Body of pancreas (tissue), 4 donors: ENCODE data around the gene XPR1. TPM values are rescaled to one million over a fixed set of nuclear protein-coding genes. Genes with fewer than 3 reads are reported as not detected.
A peak's percentile ranks its signal among the peaks of the same experiment; 100 is the strongest.
"Not testable (repeated sequence)": the region's sequence is repeated elsewhere in the genome, so short reads cannot be mapped to it uniquely, and the experiment has no call there.

Experiments used
- ATAC-seq: fragments of 150-250 bp; one replicate; pipeline ENCODE4 v1.9.1; 2016
- DNase-seq, 4 donors: peaks; one replicate each; pipeline ENCODE4 v3.0.0-alpha.2; 2019
- H3K27ac ChIP-seq, 4 donors: fragments of 200-600 bp; sonication (generic); 1 replicate in 3 of 4; 2 replicates in 1 of 4; pipeline versions ENCODE4 v1.5.1 to v1.6.1; 2016 to 2019; ENCODE audit warnings: mild to moderate bottlenecking in 1 of 4, mixed read lengths in 1 of 4, moderate library complexity in 1 of 4
- H3K27me3 ChIP-seq, 2 donors: fragments of 200-600 bp; sonication (generic); one replicate each; pipeline ENCODE4 v1.6.0; 2016; ENCODE audit warnings: mild to moderate bottlenecking in 1 of 2
- H3K36me3 ChIP-seq, 2 donors: fragments of 200-600 bp; sonication (generic); replicated peaks in 1 of 2; 2 replicates each; pipeline ENCODE4 v1.5.1; 2016; ENCODE audit warnings: low read depth in 2 of 2; ENCODE audit not compliant: insufficient read depth in 1 of 2
- H3K4me1 ChIP-seq: fragments of 200-600 bp; sonication (generic); one replicate; pipeline ENCODE4 v1.6.0; 2016
- H3K4me3 ChIP-seq, 2 donors: fragments of 200-600 bp; sonication (generic); 1 replicate in 1 of 2; 2 replicates in 1 of 2; pipeline ENCODE4 v1.5.1; 2016 to 2019
- H3K9me3 ChIP-seq, 3 donors: fragments of 200-600 bp; sonication (generic); 1 replicate in 2 of 3; 2 replicates in 1 of 3; pipeline ENCODE4 v1.5.1; 2016
- CTCF ChIP-seq, 7 experiments: fragments of 450-650 bp in 4 of 7; fragments of 200-600 bp in 3 of 7; sonication (generic) in 3 of 7; IDR thresholded peaks; one replicate each; pipeline ENCODE4 v1.5.1; 2016 to 2019; ENCODE audit warnings: antibody characterized with exemption in 7 of 7
- POLR2A ChIP-seq, 3 donors: fragments of 450-650 bp; IDR thresholded peaks; one replicate each; pipeline ENCODE4 v1.6.1; 2016; ENCODE audit warnings: antibody characterized with exemption in 3 of 3, mild to moderate bottlenecking in 2 of 3
- WGBS, 2 donors: methylation state at CpG; one replicate each; pipeline ENCODE4 v1.1.5; 2017; 5-methylcytosine and 5-hydroxymethylcytosine counted together
- intact Hi-C: fragments of 100-400 bp; cut with DNase I; formaldehyde crosslinking; loops from one replicate; pipeline ENCODE4 v1.15.1; 2023
- total RNA-seq, 2 donors: library from RNA; depleted of rRNA; stranded (reverse); fragments of >200 nt; gene quantifications; one replicate each; pipeline ENCODE4 v1.1.0, GENCODE V29; 2016

Gene XPR1
- total RNA-seq, 2 donors from 2014 or later: 11.5 to 13.0 TPM

GRCh38 chr1:180720753-180721152 lies 88.9 kb downstream of the XPR1 start:
- no peaks in the 10 kb centered on the region for H3K27me3 ChIP-seq
- H3K27ac ChIP-seq: no peak overlapping the region
- no peak overlapping the region for H3K4me3 ChIP-seq
- H3K9me3 ChIP-seq: no peaks in the 10 kb centered on the region
- ATAC-seq (no peak), DNase-seq (no peak)
- H3K4me1 ChIP-seq: peaks cover 4% of the 10 kb centered on the region
- 98 to 99% methylated on average over 4 of the region's 4 CpGs for WGBS, 2 donors
- H3K36me3 ChIP-seq: no peaks in the 10 kb centered on the region
- intact Hi-C loops: no loop called here
- TF ChIP-seq POLR2A (IDR thresholded peaks at IDR 0.05) (no peak), CTCF (IDR thresholded peaks at IDR 0.05) (no peak)

GRCh38 chr1:180722586-180722985 lies 90.8 kb downstream of the XPR1 start:
- TF ChIP-seq CTCF (IDR thresholded peaks at IDR 0.05): no peak
- no peak for TF ChIP-seq POLR2A (IDR thresholded peaks at IDR 0.05)
- no peak for DNase-seq
- H3K9me3 ChIP-seq: no peaks in the 10 kb centered on the region
- no peak overlapping the region for H3K4me3 ChIP-seq
- ATAC-seq: no peak
- no peaks in the 10 kb centered on the region for H3K36me3 ChIP-seq
- peaks cover 4% of the 10 kb centered on the region for H3K4me1 ChIP-seq
- WGBS, 2 donors: 89 to 95% methylated on average over 1 of the region's 1 CpG
- intact Hi-C loops: no loop called here
- no peak overlapping the region for H3K27ac ChIP-seq
- no peaks in the 10 kb centered on the region for H3K27me3 ChIP-seq

GRCh38 chr1:180724055-180724454 lies 92.2 kb downstream of the XPR1 start:
- no peak overlapping the region for H3K4me3 ChIP-seq
- intact Hi-C loops: no loop called here
- no peaks in the 10 kb centered on the region for H3K27me3 ChIP-seq
- H3K9me3 ChIP-seq: no peaks in the 10 kb centered on the region
- ATAC-seq (no peak), DNase-seq (peak in 2 of 4 donors; percentile 25 to 56)
- 29 to 33% methylated on average over 1 of the region's 1 CpG for WGBS, 2 donors
- peaks cover 4% of the 10 kb centered on the region for H3K4me1 ChIP-seq
- no peak overlapping the region for H3K27ac ChIP-seq
- no peaks in the 10 kb centered on the region for H3K36me3 ChIP-seq
- no peak for TF ChIP-seq POLR2A (IDR thresholded peaks at IDR 0.05)
- TF ChIP-seq CTCF (IDR thresholded peaks at IDR 0.05): no peak

GRCh38 chr1:180726024-180726423 lies 94.2 kb downstream of the XPR1 start:
- H3K27me3 ChIP-seq, H3K27ac ChIP-seq, H3K4me3 ChIP-seq, intact Hi-C loops, H3K36me3 ChIP-seq, ATAC-seq, H3K9me3 ChIP-seq, H3K4me1 ChIP-seq, DNase-seq: not testable (repeated sequence)
- WGBS, 2 donors: 87 to 93% methylated on average over 6 of the region's 6 CpGs

GRCh38 chr1:180727751-180728150 lies 95.9 kb downstream of the XPR1 start:
- DNase-seq, H3K27me3 ChIP-seq, H3K4me1 ChIP-seq, H3K9me3 ChIP-seq, H3K27ac ChIP-seq, intact Hi-C loops, ATAC-seq, H3K36me3 ChIP-seq, H3K4me3 ChIP-seq: not testable (repeated sequence)
- WGBS, 2 donors: 26 to 64% methylated on average over 3 of the region's 3 CpGs

GRCh38 chr1:180728472-180729106 lies 96.8 kb downstream of the XPR1 start:
- Histone ChIP-seq H3K36me3 (no peaks in the 10 kb centered on the region), H3K4me1 (peaks cover 4% of the 10 kb centered on the region), H3K4me3 (no peak overlapping the region), H3K27ac (no peak overlapping the region), H3K27me3 (no peaks in the 10 kb centered on the region), H3K9me3 (no peaks in the 10 kb centered on the region)
- DNase-seq (no peak), ATAC-seq (no peak)
- 96 to 97% methylated on average over 4 of the region's 4 CpGs for WGBS, 2 donors
- intact Hi-C loops: no loop called here
- no peak for TF ChIP-seq CTCF (IDR thresholded peaks at IDR 0.05)
- TF ChIP-seq POLR2A (IDR thresholded peaks at IDR 0.05): no peak
